GM10248 (cell line): Measurements from ENCODE around the gene ELF2.
A peak's percentile ranks its signal among the peaks of the same experiment; 100 is the strongest.
"Not testable (repeated sequence)": the region's sequence is repeated elsewhere in the genome, so short reads cannot be mapped to it uniquely, and the experiment has no call there.

ENCODE experiments used
- CTCF ChIA-PET: fragments of 300-600 bp; sonication (Branson Sonifier 250); formaldehyde crosslinking; extraction: SDS; loops from one replicate; lab custom pipeline; 2021; ENCODE audit warnings: antibody characterized with exemption; lab: Yijun Ruan, JAX
- POLR2A ChIA-PET: fragments of 350-650 bp; sonication (Branson Sonifier 250); formaldehyde crosslinking; extraction: SDS; loops from one replicate; lab custom pipeline; 2020; ENCODE audit warnings: antibody characterized with exemption; lab: Yijun Ruan, JAX
- DNase-seq: peaks from one replicate; pipeline ENCODE4 v3.0.0; 2012; ENCODE audit errors: extremely low spot score
- TF ChIP-seq, protein P1 (sequence below): IDR thresholded peaks from 2 replicates; pipeline ENCODE4 v1.5.1; 2012; ENCODE audit warnings: mild to moderate bottlenecking, low read depth; ENCODE audit errors: extremely low read depth, missing control alignments, control extremely low read depth

ELF2 gene

DNA sequence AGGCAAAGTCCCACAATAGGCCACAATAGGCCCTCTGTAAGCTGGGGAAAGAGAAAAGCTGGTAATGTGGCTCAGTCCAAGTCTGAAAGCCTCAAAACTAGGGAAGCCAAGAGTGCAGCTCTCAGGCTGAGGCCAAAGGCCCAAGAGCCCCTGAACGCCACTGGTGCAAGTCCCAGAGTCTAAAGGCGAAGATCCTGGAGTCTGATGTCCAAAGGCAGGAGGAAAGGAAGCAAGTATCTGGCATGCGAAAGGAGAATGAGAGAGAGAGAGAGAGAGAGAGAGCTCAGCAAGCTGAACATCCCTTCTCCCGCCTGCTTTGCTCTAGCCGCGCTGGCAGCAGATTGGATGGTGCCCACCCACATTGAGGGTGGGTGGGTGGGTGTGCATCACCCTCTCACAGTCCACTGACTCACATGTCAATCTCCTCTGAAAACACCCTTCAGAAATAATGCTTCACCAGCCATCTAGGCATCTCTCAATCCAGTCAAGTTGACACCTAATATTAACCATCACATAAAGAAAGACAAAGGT lies 30.9 kb upstream of the ELF2 start:
- ChIA-PET POLR2A (interaction anchor here (0.6 kb wide), 1 partner anchor 91 kb away, joined by 3 read pairs; no protein-coding TSS in a partner anchor), CTCF (interaction anchor here (0.8 kb wide), 1 partner anchor 17 kb away, joined by 3 read pairs; no protein-coding TSS in a partner anchor)

DNA sequence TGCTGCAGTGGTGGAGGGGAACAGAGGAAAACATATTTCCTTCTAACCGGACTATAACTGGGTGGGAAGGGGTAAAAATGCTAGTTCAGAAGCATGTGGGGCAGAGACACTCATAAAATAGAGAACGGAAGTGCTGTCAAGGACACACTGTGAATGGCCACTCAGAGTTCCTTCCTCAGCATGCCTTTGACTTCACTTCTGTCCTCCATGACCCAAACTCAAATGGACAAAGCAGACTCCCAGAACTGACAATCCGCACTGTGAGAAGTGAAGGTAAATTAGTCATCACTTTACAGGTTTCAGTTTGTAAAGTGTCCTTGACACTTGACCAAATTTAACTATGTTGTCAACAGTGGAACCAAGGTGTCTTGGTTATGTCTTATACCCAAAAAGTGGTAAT lies 30.2 kb upstream of the ELF2 start:
- POLR2A ChIA-PET = no interaction called here
- CTCF ChIA-PET = no interaction called here
- DNase-seq = peak; percentile 26

More for the DNA sequence above, 30.9 kb upstream of the ELF2 start:
- no peak for DNase-seq
- TF ChIP-seq, protein P1, sequence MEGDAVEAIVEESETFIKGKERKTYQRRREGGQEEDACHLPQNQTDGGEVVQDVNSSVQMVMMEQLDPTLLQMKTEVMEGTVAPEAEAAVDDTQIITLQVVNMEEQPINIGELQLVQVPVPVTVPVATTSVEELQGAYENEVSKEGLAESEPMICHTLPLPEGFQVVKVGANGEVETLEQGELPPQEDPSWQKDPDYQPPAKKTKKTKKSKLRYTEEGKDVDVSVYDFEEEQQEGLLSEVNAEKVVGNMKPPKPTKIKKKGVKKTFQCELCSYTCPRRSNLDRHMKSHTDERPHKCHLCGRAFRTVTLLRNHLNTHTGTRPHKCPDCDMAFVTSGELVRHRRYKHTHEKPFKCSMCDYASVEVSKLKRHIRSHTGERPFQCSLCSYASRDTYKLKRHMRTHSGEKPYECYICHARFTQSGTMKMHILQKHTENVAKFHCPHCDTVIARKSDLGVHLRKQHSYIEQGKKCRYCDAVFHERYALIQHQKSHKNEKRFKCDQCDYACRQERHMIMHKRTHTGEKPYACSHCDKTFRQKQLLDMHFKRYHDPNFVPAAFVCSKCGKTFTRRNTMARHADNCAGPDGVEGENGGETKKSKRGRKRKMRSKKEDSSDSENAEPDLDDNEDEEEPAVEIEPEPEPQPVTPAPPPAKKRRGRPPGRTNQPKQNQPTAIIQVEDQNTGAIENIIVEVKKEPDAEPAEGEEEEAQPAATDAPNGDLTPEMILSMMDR = no peak

DNA sequence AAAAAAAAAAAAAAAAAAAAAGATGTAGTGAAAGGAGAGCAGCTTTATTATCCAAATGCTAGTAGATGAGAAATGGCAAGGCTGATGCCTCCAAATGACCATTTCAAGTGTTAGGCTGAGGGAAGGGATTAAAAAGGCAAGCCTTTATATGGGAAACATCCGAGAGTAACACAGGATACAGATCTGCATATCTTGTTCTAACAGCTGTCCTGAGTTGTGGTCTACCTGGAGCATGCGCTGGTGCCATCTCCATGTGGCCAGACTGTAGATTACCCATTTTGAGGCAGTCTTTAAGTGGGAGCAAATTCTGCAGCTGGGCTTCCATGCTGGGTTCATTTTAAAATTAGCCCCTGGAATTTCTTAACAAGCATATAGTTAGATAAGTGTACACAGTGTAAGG lies 26.0 kb upstream of the ELF2 start:
- DNase-seq = no peak
- POLR2A ChIA-PET = no interaction called here
- CTCF ChIA-PET = interaction anchor here (2.4 kb wide), 1 partner anchor 14 kb away, joined by 7 read pairs; no protein-coding TSS in a partner anchor
- TF ChIP-seq, protein P1 = no peak

More for the DNA sequence above, 30.2 kb upstream of the ELF2 start:
- TF ChIP-seq, protein P1 = no peak

DNA sequence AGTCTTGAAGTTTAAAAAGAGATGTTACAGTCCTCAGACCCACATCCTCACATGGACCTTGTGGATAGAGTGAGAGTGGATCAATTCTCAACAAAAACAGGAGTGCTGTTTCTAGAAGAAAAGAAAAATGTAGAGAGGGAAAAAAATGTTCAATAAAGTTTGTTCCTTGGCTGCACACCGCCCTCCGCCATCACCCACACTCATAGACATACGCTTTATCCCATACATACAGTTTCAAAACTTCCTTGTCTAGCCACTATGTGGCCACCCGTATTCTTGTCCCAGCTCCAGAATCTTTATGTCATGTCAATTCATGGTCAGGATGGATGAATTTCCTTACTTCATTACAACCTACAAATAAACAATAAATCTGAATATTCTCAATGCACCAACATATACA lies 23.5 kb upstream of the ELF2 start:
- CTCF ChIA-PET = interaction anchor here (1.8 kb wide), 1 partner anchor 10 kb away, joined by 4 read pairs; no protein-coding TSS in a partner anchor
- TF ChIP-seq, protein P1 = no peak
- POLR2A ChIA-PET = no interaction called here
- DNase-seq = no peak

DNA sequence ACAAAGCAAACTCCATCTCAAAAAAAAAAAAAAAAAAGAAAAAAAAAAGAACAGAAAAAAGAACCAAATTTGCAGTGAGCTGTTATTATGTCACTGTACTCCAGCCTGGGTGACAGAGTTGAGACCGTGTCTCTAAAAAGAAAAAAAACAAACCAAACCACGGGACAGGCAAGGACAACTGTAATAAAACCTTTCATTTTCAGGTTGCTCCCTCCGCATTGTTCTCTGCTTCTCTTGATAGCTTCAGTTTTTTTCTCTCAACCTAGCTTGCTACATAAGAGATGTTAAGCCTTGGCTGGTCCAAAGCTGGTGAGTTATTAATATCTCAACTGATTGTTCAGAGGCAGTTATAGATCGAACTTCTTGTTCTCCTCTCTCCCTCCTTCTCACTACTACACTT lies 23.1 kb upstream of the ELF2 start:
- TF ChIP-seq, protein P1 = no peak
- CTCF ChIA-PET = interaction anchor here (1.8 kb wide), 1 partner anchor 9 kb away, joined by 4 read pairs; no protein-coding TSS in a partner anchor
- POLR2A ChIA-PET = interaction anchor here (0.6 kb wide), 1 partner anchor 265 kb away, joined by 3 read pairs; no protein-coding TSS in a partner anchor
- no peak for DNase-seq

DNA sequence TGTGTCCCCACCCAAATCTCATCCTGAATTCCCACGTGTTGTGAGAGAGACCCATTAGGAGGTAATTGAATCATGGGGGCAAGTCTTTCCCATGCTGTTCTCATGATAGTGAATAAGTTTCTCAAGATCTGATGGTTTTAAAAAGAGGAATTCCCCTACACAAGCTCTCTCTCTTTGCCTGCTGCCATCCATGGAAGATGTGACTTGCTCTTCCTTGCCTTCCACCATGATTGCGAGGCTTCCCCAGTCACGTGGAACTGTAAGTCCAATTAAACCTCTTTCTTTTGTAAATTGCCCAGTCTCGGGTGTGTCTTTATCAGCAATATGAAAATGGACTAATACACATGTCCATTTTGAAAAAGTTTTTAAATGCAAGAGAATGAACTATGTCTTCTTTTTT lies 20.2 kb upstream of the ELF2 start:
- CTCF ChIA-PET = interaction anchor here (1.5 to 2.1 kb wide), 3 partner anchors 12 to 77 kb away, joined by 3 to 11 read pairs (median 4); no protein-coding TSS in a partner anchor
- DNase-seq, POLR2A ChIA-PET: not testable (repeated sequence)

DNA sequence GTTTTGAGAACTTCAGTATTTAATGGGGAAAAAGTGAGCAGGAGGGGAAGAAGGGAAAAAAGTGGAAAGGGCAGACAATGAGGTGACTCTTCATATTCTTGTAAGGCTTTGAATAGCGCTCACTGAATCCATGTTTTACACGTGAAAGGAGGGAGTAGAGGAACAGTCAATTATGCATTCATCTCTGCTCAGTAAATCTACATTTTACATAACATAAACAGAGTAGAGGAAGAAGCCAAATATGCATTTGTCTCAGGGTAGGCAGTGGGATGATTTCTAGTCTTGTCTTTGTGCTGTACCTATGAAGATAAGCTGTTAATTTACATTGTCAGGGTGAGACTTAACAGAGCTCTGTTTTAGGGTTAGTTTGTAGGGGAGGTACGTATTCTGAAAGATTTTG lies 19.4 kb upstream of the ELF2 start:
- TF ChIP-seq, protein P1 = no peak
- DNase-seq = no peak
- POLR2A ChIA-PET = no interaction called here
- CTCF ChIA-PET = interaction anchor here (2.1 kb wide), 1 partner anchor 13 kb away, joined by 11 read pairs; no protein-coding TSS in a partner anchor
